Nephron progenitor cell (in vitro differentiated cells): ENCODE results near the gene ZBTB39.

Experiments used
- DNase-seq: peaks from one replicate; pipeline ENCODE4 v3.0.0; 2021
- H3K27ac Mint-ChIP-seq: 2 replicates; pipeline ENCODE4 v1.8.0; 2021; ENCODE audit warnings: mild to moderate bottlenecking, moderate library complexity, mixed read lengths
- H3K27me3 Mint-ChIP-seq: 2 replicates; pipeline ENCODE4 v1.8.0; 2021; ENCODE audit warnings: mild to moderate bottlenecking, low read depth, mixed read lengths; ENCODE audit not compliant: poor library complexity
- H3K36me3 Mint-ChIP-seq: 2 replicates; pipeline ENCODE4 v1.8.0; 2021; ENCODE audit warnings: low read depth, mixed read lengths
- H3K4me1 Mint-ChIP-seq: 2 replicates; pipeline ENCODE4 v1.8.0; 2021; ENCODE audit warnings: mixed read lengths
- H3K4me3 Mint-ChIP-seq: 2 replicates; pipeline ENCODE4 v1.8.0; 2021; ENCODE audit warnings: mild to moderate bottlenecking, moderate library complexity, mixed read lengths
- H3K9me3 Mint-ChIP-seq: 2 replicates; pipeline ENCODE4 v1.8.0; 2021; ENCODE audit warnings: mild to moderate bottlenecking, moderate library complexity, mixed read lengths
- CTCF ChIP-seq: fragments of 200-600 bp; sonication (generic); IDR thresholded peaks from 2 replicates; pipeline ENCODE4 v1.5.0; 2021; ENCODE audit warnings: antibody characterized with exemption

The ZBTB39 gene

GRCh38 chr12:57006809-57007475 is 596 bp upstream of the ZBTB39 start:
- Mint-ChIP-seq H3K9me3 (no peaks in the 10 kb centered on the region), H3K36me3 (peaks cover 29% of the 10 kb centered on the region), H3K4me3 (peak overlapping the region; percentile 88), H3K4me1 (peaks cover 59% of the 10 kb centered on the region), H3K27ac (peak overlapping the region; percentile 54), H3K27me3 (peaks cover 7% of the 10 kb centered on the region)
- no peak for TF ChIP-seq CTCF
- DNase-seq, result no peak

- Mint-ChIP-seq H3K27ac (no peak overlapping the region), H3K27me3 (no peaks in the 10 kb centered on the region), H3K4me1 (peaks cover 73% of the 10 kb centered on the region), H3K9me3 (no peaks in the 10 kb centered on the region), H3K4me3 (peak overlapping the region; percentile 94), H3K36me3 (peaks cover 47% of the 10 kb centered on the region)
- no peak for DNase-seq
- no peak for TF ChIP-seq CTCF
These were observed 1.7 kb downstream of the ZBTB39 start for GRCh38 chr12:57004651-57005050.

- Mint-ChIP-seq H3K4me3 (no peak overlapping the region), H3K9me3 (no peaks in the 10 kb centered on the region), H3K36me3 (peaks cover 59% of the 10 kb centered on the region), H3K27me3 (no peaks in the 10 kb centered on the region), H3K4me1 (peaks cover 74% of the 10 kb centered on the region), H3K27ac (no peak overlapping the region)
- TF ChIP-seq CTCF, result no peak
- DNase-seq, result no peak
These were observed 3.0 kb downstream of the ZBTB39 start for GRCh38 chr12:57003395-57003794.

- Mint-ChIP-seq H3K27me3 (no peaks in the 10 kb centered on the region), H3K4me3 (peak overlapping the region; percentile 9), H3K4me1 (peaks cover 83% of the 10 kb centered on the region), H3K36me3 (peaks cover 71% of the 10 kb centered on the region), H3K9me3 (no peaks in the 10 kb centered on the region), H3K27ac (no peak overlapping the region)
- peak; percentile 74 for TF ChIP-seq CTCF
- peak; percentile 82 for DNase-seq
These were observed 4.9 kb downstream of the ZBTB39 start for GRCh38 chr12:57001448-57001906.

GRCh38 chr12:57000393-57000792 is 6.0 kb downstream of the ZBTB39 start:
- peaks cover 78% of the 10 kb centered on the region for H3K36me3 Mint-ChIP-seq
- H3K9me3 Mint-ChIP-seq, result no peaks in the 10 kb centered on the region
- no peak for TF ChIP-seq CTCF
- no peak overlapping the region for H3K27ac Mint-ChIP-seq
- H3K4me1 Mint-ChIP-seq, result peaks cover 81% of the 10 kb centered on the region
- no peak overlapping the region for H3K4me3 Mint-ChIP-seq
- no peaks in the 10 kb centered on the region for H3K27me3 Mint-ChIP-seq
- no peak for DNase-seq

GRCh38 chr12:56999456-56999855 is 6.9 kb downstream of the ZBTB39 start:
- Mint-ChIP-seq H3K4me1 (peaks cover 72% of the 10 kb centered on the region), H3K9me3 (no peaks in the 10 kb centered on the region)
- no peak for TF ChIP-seq CTCF

More at GRCh38 chr12:56999456-56999855, 6.9 kb downstream of the ZBTB39 start:
- no peak for DNase-seq
- Mint-ChIP-seq H3K4me3 (no peak overlapping the region), H3K27me3 (no peaks in the 10 kb centered on the region), H3K27ac (no peak overlapping the region), H3K36me3 (peaks cover 73% of the 10 kb centered on the region)
